H9 (cell line): ENCODE data around the gene NRXN2. TPM values are rescaled to one million over a fixed set of nuclear protein-coding genes. Genes with fewer than 3 reads are reported as not detected.

ENCODE experiments used
- DNase-seq: peaks from one replicate; pipeline ENCODE4 v3.0.0-alpha.2; 2017
- H2AFZ ChIP-seq: one replicate; pipeline ENCODE4 v1.6.1; 2013; ENCODE audit warnings: mild to moderate bottlenecking, low read length, control low read depth, moderate library complexity
- H2AK5ac ChIP-seq: 2 replicates; pipeline ENCODE4 v1.6.1; 2013; ENCODE audit warnings: low read length, control low read depth, mixed read lengths; ENCODE audit not compliant: insufficient read length
- H2BK120ac ChIP-seq: one replicate; pipeline ENCODE4 v1.6.1; 2013; ENCODE audit warnings: low read depth, mild to moderate bottlenecking, low read length, control low read depth, inconsistent platforms; ENCODE audit not compliant: poor library complexity, severe bottlenecking
- H2BK12ac ChIP-seq: 2 replicates; pipeline ENCODE4 v1.6.1; 2013; ENCODE audit warnings: low read length, control low read depth, mixed read lengths, low read depth; ENCODE audit not compliant: insufficient read length
- H2BK15ac ChIP-seq: 2 replicates; pipeline ENCODE4 v1.6.1; 2013; ENCODE audit warnings: low read depth, low read length, control low read depth
- H2BK20ac ChIP-seq: one replicate; pipeline ENCODE4 v1.6.1; 2013; ENCODE audit warnings: low read depth, mild to moderate bottlenecking, low read length, control low read depth, inconsistent platforms; ENCODE audit not compliant: poor library complexity, severe bottlenecking
- H2BK5ac ChIP-seq: 2 replicates; pipeline ENCODE4 v1.6.1; 2013; ENCODE audit warnings: low read length, control low read depth, mixed read lengths; ENCODE audit not compliant: insufficient read length
- H3K14ac ChIP-seq: 2 replicates; pipeline ENCODE4 v1.6.1; 2013; ENCODE audit warnings: low read length, control low read depth; ENCODE audit not compliant: insufficient read depth
- H3K18ac ChIP-seq: 2 replicates; pipeline ENCODE4 v1.6.1; 2013; ENCODE audit warnings: low read depth, mild to moderate bottlenecking, mixed read lengths, low read length, control low read depth; ENCODE audit not compliant: insufficient read length
- H3K23ac ChIP-seq: 2 replicates; pipeline ENCODE4 v1.6.1; 2013; ENCODE audit warnings: low read length, control low read depth, mixed read lengths, low read depth; ENCODE audit not compliant: insufficient read length
- H3K23me2 ChIP-seq: 2 replicates; pipeline ENCODE4 v1.6.1; 2013; ENCODE audit warnings: low read depth, mild to moderate bottlenecking, mixed read lengths, low read length, control low read depth; ENCODE audit not compliant: insufficient read length, poor library complexity, severe bottlenecking
- H3K27ac ChIP-seq: 2 replicates; pipeline ENCODE4 v1.5.1; 2013; ENCODE audit warnings: low read length, control low read depth, mixed read lengths, low read depth; ENCODE audit not compliant: insufficient read length
- H3K27me3 ChIP-seq: 2 replicates; pipeline ENCODE4 v1.6.1; 2013; ENCODE audit warnings: low read length, control low read depth, inconsistent platforms; ENCODE audit not compliant: insufficient read depth
- H3K4ac ChIP-seq: 2 replicates; pipeline ENCODE4 v1.6.1; 2013; ENCODE audit warnings: low read depth, mild to moderate bottlenecking, control low read depth, inconsistent platforms, low read length, moderate library complexity
- H3K4me1 ChIP-seq: 2 replicates; pipeline ENCODE4 v1.6.1; 2013; ENCODE audit warnings: low read length, control low read depth, inconsistent platforms; ENCODE audit not compliant: insufficient read depth
- H3K4me2 ChIP-seq: 2 replicates; pipeline ENCODE4 v1.6.1; 2013; ENCODE audit warnings: low read length, control low read depth, mixed read lengths; ENCODE audit not compliant: insufficient read length, insufficient read depth
- H3K56ac ChIP-seq: 2 replicates; pipeline ENCODE4 v1.6.1; 2013; ENCODE audit warnings: low read depth, mild to moderate bottlenecking, mixed read lengths, low read length, control low read depth; ENCODE audit not compliant: insufficient read length
- H3K79me1 ChIP-seq: 2 replicates; pipeline ENCODE4 v1.6.1; 2013; ENCODE audit warnings: low read depth, mild to moderate bottlenecking, moderate library complexity, low read length, control low read depth, inconsistent platforms; ENCODE audit not compliant: insufficient read depth, poor library complexity, severe bottlenecking
- H3K79me2 ChIP-seq: 2 replicates; pipeline ENCODE4 v1.6.1; 2013; ENCODE audit warnings: low read length, control low read depth, inconsistent platforms; ENCODE audit not compliant: insufficient read depth
- H3K9ac ChIP-seq: 2 replicates; pipeline ENCODE4 v1.6.1; 2013; ENCODE audit warnings: low read length, control low read depth, mixed read lengths; ENCODE audit not compliant: insufficient read length; ENCODE audit errors: extremely low read depth
- H3K9me3 ChIP-seq: one replicate; pipeline ENCODE4 v1.6.1; 2013; ENCODE audit warnings: low read depth, low read length, inconsistent platforms; ENCODE audit not compliant: control insufficient read depth
- H3T11ph ChIP-seq: one replicate; pipeline ENCODE4 v1.6.1; 2013; ENCODE audit warnings: mild to moderate bottlenecking, low read length, control low read depth, inconsistent platforms
- H4K20me1 ChIP-seq: one replicate; pipeline ENCODE4 v1.6.1; 2013; ENCODE audit not compliant: control insufficient read depth, insufficient read length, insufficient read depth
- H4K5ac ChIP-seq: 2 replicates; pipeline ENCODE4 v1.6.1; 2013; ENCODE audit warnings: low read depth, mild to moderate bottlenecking, mixed read lengths, low read length, control low read depth; ENCODE audit not compliant: insufficient read length
- H4K8ac ChIP-seq: replicated peaks from 2 replicates; pipeline ENCODE4 v1.6.1; 2013; ENCODE audit warnings: low read length, control low read depth, mixed read lengths, low read depth; ENCODE audit not compliant: insufficient read length
- H4K91ac ChIP-seq: 2 replicates; pipeline ENCODE4 v1.6.1; 2013; ENCODE audit warnings: low read depth, mild to moderate bottlenecking, moderate library complexity, mixed read lengths, low read length, control low read depth; ENCODE audit not compliant: insufficient read length
- H3K27ac Mint-ChIP-seq, 3 experiments: 2 replicates in 2 of 3; 3 replicates in 1 of 3; pipeline ENCODE4 v1.8.0; 2020 to 2021; ENCODE audit warnings: mixed read lengths in 3 of 3, mild to moderate bottlenecking in 1 of 3, moderate library complexity in 1 of 3
- H3K27me3 Mint-ChIP-seq: 2 replicates; pipeline ENCODE4 v1.8.0; 2021; ENCODE audit warnings: low read depth, mild to moderate bottlenecking, moderate library complexity, mixed read lengths
- H3K36me3 Mint-ChIP-seq, 3 experiments: 2 replicates in 2 of 3; 3 replicates in 1 of 3; pipeline ENCODE4 v1.8.0; 2020 to 2021; ENCODE audit warnings: low read depth in 3 of 3, mixed read lengths in 3 of 3; ENCODE audit not compliant: insufficient read depth in 1 of 3
- H3K4me1 Mint-ChIP-seq, 2 experiments: 2 replicates each; pipeline ENCODE4 v1.8.0; 2020; ENCODE audit warnings: mixed read lengths in 2 of 2
- H3K4me3 Mint-ChIP-seq, 2 experiments: 2 replicates in 1 of 2; 3 replicates in 1 of 2; pipeline ENCODE4 v1.8.0; 2020 to 2021; ENCODE audit warnings: mild to moderate bottlenecking in 2 of 2, mixed read lengths in 2 of 2, moderate library complexity in 1 of 2
- H3K9me3 Mint-ChIP-seq, 2 experiments: 2 replicates in 1 of 2; 3 replicates in 1 of 2; pipeline ENCODE4 v1.8.0; 2020; ENCODE audit warnings: mild to moderate bottlenecking in 2 of 2, mixed read lengths in 2 of 2, moderate library complexity in 1 of 2
- CTCF ChIP-seq: fragments of 200-600 bp; sonication (generic); conservative IDR thresholded peaks from 3 replicates; pipeline ENCODE4 v1.8.0; 2021; ENCODE audit warnings: antibody characterized with exemption, mild to moderate bottlenecking
- WGBS: extraction: QIAGEN DNeasy Blood & Tissue Kit; methylation state at CpG from one replicate; pipeline ENCODE4 v1.1.7; 2013; ENCODE audit warnings: missing lambda C conversion rate, low lambda C conversion rate, mixed read lengths; ENCODE audit not compliant: insufficient read length; ENCODE audit errors: extremely low coverage; 5-methylcytosine and 5-hydroxymethylcytosine counted together
- total RNA-seq: library from RNA; stranded (reverse); gene quantifications from 2 replicates; pipeline ENCODE4 v1.2.1, GENCODE V29; 2021

NRXN2 gene
- total RNA-seq, 1 experiment from 2014 or later, result 3.9 TPM

- H3K18ac ChIP-seq, result no peak overlapping the region
- peaks cover 92% of the 10 kb centered on the region for H3K27me3 Mint-ChIP-seq
- H3K9me3 ChIP-seq, result no peaks in the 10 kb centered on the region
- no peak overlapping the region for H3K14ac ChIP-seq
- no peak overlapping the region for H3K4ac ChIP-seq
- H2BK120ac ChIP-seq, result no peak overlapping the region
- no peak overlapping the region for H3K4me2 ChIP-seq
- H3K9me3 Mint-ChIP-seq, result no peaks in the 10 kb centered on the region; a peak in 2 of 5 replicates
- no peak overlapping the region for H4K5ac ChIP-seq
- no peaks in the 10 kb centered on the region for H3K79me1 ChIP-seq
- H3K23me2 ChIP-seq, result peaks cover 6% of the 10 kb centered on the region
- no peak overlapping the region for H3K4me3 Mint-ChIP-seq
- no peak overlapping the region for H3K56ac ChIP-seq
- H4K20me1 ChIP-seq, result peaks cover 3% of the 10 kb centered on the region
- H2BK12ac ChIP-seq, result no peak overlapping the region
- peaks cover 2% of the 10 kb centered on the region; the same call in 1 of the 2 replicates for H3K4me1 ChIP-seq
- DNase-seq, result no peak
- no peak overlapping the region for H3K9ac ChIP-seq
- peaks cover 11 to 61% of the 10 kb centered on the region in 2 experiments for H3K4me1 Mint-ChIP-seq
- H3K79me2 ChIP-seq, result no peaks in the 10 kb centered on the region
- no peak overlapping the region for H4K91ac ChIP-seq
- H2BK15ac ChIP-seq, result no peak overlapping the region
- H3K27ac Mint-ChIP-seq, result no peak overlapping the region
- H3K36me3 Mint-ChIP-seq, result no peaks in the 10 kb centered on the region
- WGBS, result no CpG with 5 or more reads among the region's 13 CpGs
- H3T11ph ChIP-seq, result no peak overlapping the region
- H4K8ac ChIP-seq, result no peak overlapping the region
- no peak overlapping the region for H3K27ac ChIP-seq
- H2AFZ ChIP-seq, result no peak overlapping the region
- H3K23ac ChIP-seq, result no peak overlapping the region
- H2AK5ac ChIP-seq, result no peak overlapping the region
- TF ChIP-seq CTCF, result no peak
- no peak overlapping the region for H2BK20ac ChIP-seq
- H2BK5ac ChIP-seq, result no peak overlapping the region
- H3K27me3 ChIP-seq, result peaks cover 9% of the 10 kb centered on the region; the same call in 1 of the 2 replicates
Measured at GRCh38 chr11:64715756-64716472, 7.1 kb downstream of the NRXN2 start.
